ENCODE results near the gene JMJD1C.

Gene JMJD1C

GRCh38 chr10:63255316-63255715 lies 210.5 kb downstream of the JMJD1C start:
- Histone ChIP-seq H3K9me3 (ENCODE audit: control insufficient read depth, low read length) (no peaks in the 10 kb centered on the region), H3K4me1 (peaks cover 35% of the 10 kb centered on the region), H3K4me2 (ENCODE audit: low read length) (no peak overlapping the region), H3K79me2 (peaks cover 69% of the 10 kb centered on the region), H3K27me3 (ENCODE audit: control insufficient read depth, insufficient read depth, low read length) (no peaks in the 10 kb centered on the region), H3K4me3 (ENCODE audit: low read depth, low read length) (no peak overlapping the region), H3K9ac (no peak overlapping the region), H2AFZ (no peak overlapping the region), H3K36me3 (ENCODE audit: control insufficient read depth, insufficient read depth, low read length) (no peaks in the 10 kb centered on the region), H3K27ac (no peak overlapping the region)
- TF ChIP-seq, protein P1, sequence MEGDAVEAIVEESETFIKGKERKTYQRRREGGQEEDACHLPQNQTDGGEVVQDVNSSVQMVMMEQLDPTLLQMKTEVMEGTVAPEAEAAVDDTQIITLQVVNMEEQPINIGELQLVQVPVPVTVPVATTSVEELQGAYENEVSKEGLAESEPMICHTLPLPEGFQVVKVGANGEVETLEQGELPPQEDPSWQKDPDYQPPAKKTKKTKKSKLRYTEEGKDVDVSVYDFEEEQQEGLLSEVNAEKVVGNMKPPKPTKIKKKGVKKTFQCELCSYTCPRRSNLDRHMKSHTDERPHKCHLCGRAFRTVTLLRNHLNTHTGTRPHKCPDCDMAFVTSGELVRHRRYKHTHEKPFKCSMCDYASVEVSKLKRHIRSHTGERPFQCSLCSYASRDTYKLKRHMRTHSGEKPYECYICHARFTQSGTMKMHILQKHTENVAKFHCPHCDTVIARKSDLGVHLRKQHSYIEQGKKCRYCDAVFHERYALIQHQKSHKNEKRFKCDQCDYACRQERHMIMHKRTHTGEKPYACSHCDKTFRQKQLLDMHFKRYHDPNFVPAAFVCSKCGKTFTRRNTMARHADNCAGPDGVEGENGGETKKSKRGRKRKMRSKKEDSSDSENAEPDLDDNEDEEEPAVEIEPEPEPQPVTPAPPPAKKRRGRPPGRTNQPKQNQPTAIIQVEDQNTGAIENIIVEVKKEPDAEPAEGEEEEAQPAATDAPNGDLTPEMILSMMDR (IDR thresholded peaks at IDR 0.05): no peak

- peaks cover 15% of the 10 kb centered on the region for H3K4me1 ChIP-seq
- H3K4me3 ChIP-seq (ENCODE audit: low read depth, low read length): no peak overlapping the region
- TF ChIP-seq, protein P1 (IDR thresholded peaks at IDR 0.05): no peak
- H3K9ac ChIP-seq: no peak overlapping the region
- no peaks in the 10 kb centered on the region for H3K9me3 ChIP-seq (ENCODE audit: control insufficient read depth, low read length)
- H3K27ac ChIP-seq: no peak overlapping the region
- H3K79me2 ChIP-seq: peaks cover 64% of the 10 kb centered on the region
- H3K4me2 ChIP-seq (ENCODE audit: low read length): no peak overlapping the region
- no peaks in the 10 kb centered on the region for H3K27me3 ChIP-seq (ENCODE audit: control insufficient read depth, insufficient read depth, low read length)
- H2AFZ ChIP-seq: no peak overlapping the region
- H3K36me3 ChIP-seq (ENCODE audit: control insufficient read depth, insufficient read depth, low read length): no peaks in the 10 kb centered on the region
These were observed 212.7 kb downstream of the JMJD1C start for GRCh38 chr10:63253040-63253439.

DNA sequence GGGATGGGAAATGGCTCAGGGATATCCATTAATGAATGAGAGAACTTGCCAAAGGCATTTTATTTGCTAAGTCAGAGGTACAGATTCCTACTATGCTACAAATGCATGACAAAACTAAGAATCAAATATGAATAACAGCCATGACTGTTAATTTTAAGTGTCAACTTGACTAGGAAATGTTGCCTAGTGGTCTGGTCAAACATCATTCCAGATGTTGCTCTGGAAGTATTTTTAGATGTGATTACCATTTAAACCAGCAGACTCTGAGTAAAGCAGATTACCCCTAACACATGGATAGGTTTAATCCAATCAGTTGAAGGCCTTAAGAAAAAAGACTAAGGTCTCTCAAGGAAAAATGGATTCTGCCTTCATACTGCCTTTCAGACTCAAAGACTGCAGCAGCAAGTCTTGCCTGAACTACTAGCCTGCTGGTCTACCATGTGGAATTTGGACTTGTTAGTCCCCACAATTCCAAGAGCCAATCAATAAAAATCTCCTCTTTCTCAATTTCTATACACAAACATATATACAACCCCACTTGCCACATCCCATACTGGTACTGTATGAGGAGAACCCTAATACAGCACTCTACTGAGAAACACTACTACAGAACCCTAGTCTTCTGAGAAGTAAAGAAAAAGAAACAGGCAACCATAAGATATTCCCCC lies 213.5 kb downstream of the JMJD1C start:
- no peak overlapping the region for H3K4me3 ChIP-seq (ENCODE audit: low read depth, low read length)
- no peaks in the 10 kb centered on the region for H3K9me3 ChIP-seq (ENCODE audit: control insufficient read depth, low read length)
- H3K27ac ChIP-seq: no peak overlapping the region
- peaks cover 68% of the 10 kb centered on the region for H3K79me2 ChIP-seq
- H3K4me1 ChIP-seq: peaks cover 11% of the 10 kb centered on the region
- H3K27me3 ChIP-seq (ENCODE audit: control insufficient read depth, insufficient read depth, low read length): no peaks in the 10 kb centered on the region
- H3K9ac ChIP-seq: no peak overlapping the region
- no peak overlapping the region for H2AFZ ChIP-seq
- TF ChIP-seq, protein P1 (IDR thresholded peaks at IDR 0.05): no peak
- H3K36me3 ChIP-seq (ENCODE audit: control insufficient read depth, insufficient read depth, low read length): no peaks in the 10 kb centered on the region
- no peak overlapping the region for H3K4me2 ChIP-seq (ENCODE audit: low read length)

- Histone ChIP-seq H3K27me3 (ENCODE audit: control insufficient read depth, insufficient read depth, low read length) (no peaks in the 10 kb centered on the region), H3K4me3 (ENCODE audit: low read depth, low read length) (no peak overlapping the region), H3K79me2 (peaks cover 65% of the 10 kb centered on the region), H3K36me3 (ENCODE audit: control insufficient read depth, insufficient read depth, low read length) (no peaks in the 10 kb centered on the region), H3K9me3 (ENCODE audit: control insufficient read depth, low read length) (no peaks in the 10 kb centered on the region), H3K9ac (no peak overlapping the region), H3K4me1 (peaks cover 3% of the 10 kb centered on the region), H2AFZ (no peak overlapping the region), H3K27ac (no peak overlapping the region), H3K4me2 (ENCODE audit: low read length) (no peak overlapping the region)
- TF ChIP-seq, protein P1 (IDR thresholded peaks at IDR 0.05): no peak
These were observed 215.7 kb downstream of the JMJD1C start for GRCh38 chr10:63250032-63250431.

DNA sequence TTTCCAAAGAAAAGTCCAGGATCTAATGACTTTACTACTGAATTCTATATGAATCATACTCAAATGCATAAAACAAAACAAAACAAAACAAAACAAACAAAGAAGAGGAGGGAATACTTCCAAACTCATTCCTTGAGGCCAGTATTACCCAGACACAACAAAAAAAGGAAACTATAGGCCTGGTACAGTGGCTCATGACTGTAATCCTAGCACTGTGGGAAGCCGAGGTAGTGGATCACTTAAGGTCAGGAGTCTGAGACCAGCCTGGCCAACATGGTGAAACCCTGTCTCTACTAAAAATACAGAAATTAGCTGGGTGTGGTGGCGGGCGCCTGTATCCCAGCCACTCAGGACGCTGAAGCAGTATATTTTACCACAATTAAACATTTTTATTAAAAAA lies 218.0 kb downstream of the JMJD1C start:
- Histone ChIP-seq H3K9me3 (ENCODE audit: control insufficient read depth, low read length) (no peaks in the 10 kb centered on the region), H3K79me2 (peaks cover 56% of the 10 kb centered on the region), H3K36me3 (ENCODE audit: control insufficient read depth, insufficient read depth, low read length) (no peaks in the 10 kb centered on the region)

More for the DNA sequence above, 218.0 kb downstream of the JMJD1C start:
- H3K4me3 ChIP-seq (ENCODE audit: low read depth, low read length): no peak overlapping the region
- no peaks in the 10 kb centered on the region for H3K27me3 ChIP-seq (ENCODE audit: control insufficient read depth, insufficient read depth, low read length)
- H3K27ac ChIP-seq: no peak overlapping the region
- TF ChIP-seq, protein P1 (IDR thresholded peaks at IDR 0.05): no peak
- H3K4me1 ChIP-seq: no peaks in the 10 kb centered on the region
- no peak overlapping the region for H3K4me2 ChIP-seq (ENCODE audit: low read length)
- no peak overlapping the region for H2AFZ ChIP-seq
- no peak overlapping the region for H3K9ac ChIP-seq
